Suprapubic skin (tissue), 4 donors: ENCODE measurements around the gene HMG20A. TPM values are rescaled to one million over a fixed set of nuclear protein-coding genes. Genes with fewer than 3 reads are reported as not detected.

Experiments
- DNase-seq, 2 donors: peaks; one replicate each; pipeline ENCODE4 v3.0.0-alpha.2; 2019; ENCODE audit warnings: low spot score in 2 of 2
- H3K27ac ChIP-seq: fragments of 200-600 bp; sonication (generic); one replicate; pipeline ENCODE4 v1.5.1; 2019
- H3K27me3 ChIP-seq: fragments of 200-600 bp; sonication (generic); one replicate; pipeline ENCODE4 v1.5.1; 2019
- H3K36me3 ChIP-seq: fragments of 200-600 bp; sonication (generic); one replicate; pipeline ENCODE4 v1.5.1; 2019
- H3K4me1 ChIP-seq: fragments of 200-600 bp; sonication (generic); one replicate; pipeline ENCODE4 v1.5.1; 2019
- H3K4me3 ChIP-seq: fragments of 200-600 bp; sonication (generic); one replicate; pipeline ENCODE4 v1.5.1; 2019; ENCODE audit warnings: mild to moderate bottlenecking
- H3K9me3 ChIP-seq: fragments of 200-600 bp; sonication (generic); one replicate; pipeline ENCODE4 v1.5.1; 2019
- EP300 ChIP-seq: sonication (generic); formaldehyde crosslinking; IDR thresholded peaks from one replicate; pipeline ENCODE4 v1.6.1; 2017; ENCODE audit warnings: antibody characterized with exemption
- POLR2A ChIP-seq, 2 donors: fragments of 450-650 bp; IDR thresholded peaks; one replicate each; pipeline ENCODE4 v1.6.1; 2017; ENCODE audit warnings: antibody characterized with exemption in 2 of 2, mild to moderate bottlenecking in 2 of 2, moderate library complexity in 2 of 2
- POLR2AphosphoS5 ChIP-seq, 3 donors: sonication (generic); formaldehyde crosslinking; IDR thresholded peaks; one replicate each; pipeline ENCODE4 v1.6.1; 2017; ENCODE audit warnings: antibody characterized with exemption in 3 of 3
- WGBS: methylation state at CpG from one replicate; pipeline ENCODE4 v1.1.5; 2018; 5-methylcytosine and 5-hydroxymethylcytosine counted together
- total RNA-seq, 4 donors: library from RNA; depleted of rRNA; stranded (reverse); fragments of >200 nt; gene quantifications; one replicate each; pipeline ENCODE4 v1.1.0, GENCODE V29; 2016
- TF ChIP-seq, protein P1 (sequence below), 2 donors: fragments of 200-600 bp in 1 of 2; fragments of 450-650 bp in 1 of 2; sonication (generic) in 1 of 2; IDR thresholded peaks; one replicate each; pipeline ENCODE4 v1.5.1; 2016 to 2019; ENCODE audit warnings: antibody characterized with exemption in 2 of 2, mild to moderate bottlenecking in 1 of 2, moderate library complexity in 1 of 2

Gene HMG20A
- total RNA-seq, 4 donors from 2014 or later: 21.3 to 35.6 (median 23.5) TPM

DNA sequence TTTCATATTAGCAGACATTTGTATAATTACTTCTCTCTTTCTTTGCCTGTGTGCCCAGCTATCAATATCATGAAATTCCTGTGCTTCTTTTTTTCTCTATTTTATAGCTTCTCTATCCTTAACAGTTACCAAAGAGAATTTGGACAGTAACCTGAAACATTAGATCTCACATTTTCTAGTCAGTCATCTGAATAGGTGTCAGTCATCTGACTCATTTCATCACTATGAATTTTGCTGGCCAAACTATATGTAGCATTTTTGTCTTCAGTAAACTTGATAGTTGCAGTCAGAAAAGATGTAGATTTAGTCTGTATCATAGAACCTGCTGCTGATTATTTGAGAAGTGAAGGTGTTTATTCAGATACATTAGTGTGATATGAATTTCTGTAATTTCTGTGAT is 52.6 kb downstream of the HMG20A start:
- Histone ChIP-seq H3K36me3 (peaks cover 50% of the 10 kb centered on the region), H3K4me1 (no peaks in the 10 kb centered on the region), H3K27ac (no peak overlapping the region), H3K4me3 (no peak overlapping the region), H3K9me3 (no peaks in the 10 kb centered on the region), H3K27me3 (no peaks in the 10 kb centered on the region)
- DNase-seq: no peak
- TF ChIP-seq POLR2A (IDR thresholded peaks at IDR 0.05): no peak
- TF ChIP-seq EP300: no peak
- TF ChIP-seq, protein P1, sequence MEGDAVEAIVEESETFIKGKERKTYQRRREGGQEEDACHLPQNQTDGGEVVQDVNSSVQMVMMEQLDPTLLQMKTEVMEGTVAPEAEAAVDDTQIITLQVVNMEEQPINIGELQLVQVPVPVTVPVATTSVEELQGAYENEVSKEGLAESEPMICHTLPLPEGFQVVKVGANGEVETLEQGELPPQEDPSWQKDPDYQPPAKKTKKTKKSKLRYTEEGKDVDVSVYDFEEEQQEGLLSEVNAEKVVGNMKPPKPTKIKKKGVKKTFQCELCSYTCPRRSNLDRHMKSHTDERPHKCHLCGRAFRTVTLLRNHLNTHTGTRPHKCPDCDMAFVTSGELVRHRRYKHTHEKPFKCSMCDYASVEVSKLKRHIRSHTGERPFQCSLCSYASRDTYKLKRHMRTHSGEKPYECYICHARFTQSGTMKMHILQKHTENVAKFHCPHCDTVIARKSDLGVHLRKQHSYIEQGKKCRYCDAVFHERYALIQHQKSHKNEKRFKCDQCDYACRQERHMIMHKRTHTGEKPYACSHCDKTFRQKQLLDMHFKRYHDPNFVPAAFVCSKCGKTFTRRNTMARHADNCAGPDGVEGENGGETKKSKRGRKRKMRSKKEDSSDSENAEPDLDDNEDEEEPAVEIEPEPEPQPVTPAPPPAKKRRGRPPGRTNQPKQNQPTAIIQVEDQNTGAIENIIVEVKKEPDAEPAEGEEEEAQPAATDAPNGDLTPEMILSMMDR (IDR thresholded peaks at IDR 0.05): no peak

DNA sequence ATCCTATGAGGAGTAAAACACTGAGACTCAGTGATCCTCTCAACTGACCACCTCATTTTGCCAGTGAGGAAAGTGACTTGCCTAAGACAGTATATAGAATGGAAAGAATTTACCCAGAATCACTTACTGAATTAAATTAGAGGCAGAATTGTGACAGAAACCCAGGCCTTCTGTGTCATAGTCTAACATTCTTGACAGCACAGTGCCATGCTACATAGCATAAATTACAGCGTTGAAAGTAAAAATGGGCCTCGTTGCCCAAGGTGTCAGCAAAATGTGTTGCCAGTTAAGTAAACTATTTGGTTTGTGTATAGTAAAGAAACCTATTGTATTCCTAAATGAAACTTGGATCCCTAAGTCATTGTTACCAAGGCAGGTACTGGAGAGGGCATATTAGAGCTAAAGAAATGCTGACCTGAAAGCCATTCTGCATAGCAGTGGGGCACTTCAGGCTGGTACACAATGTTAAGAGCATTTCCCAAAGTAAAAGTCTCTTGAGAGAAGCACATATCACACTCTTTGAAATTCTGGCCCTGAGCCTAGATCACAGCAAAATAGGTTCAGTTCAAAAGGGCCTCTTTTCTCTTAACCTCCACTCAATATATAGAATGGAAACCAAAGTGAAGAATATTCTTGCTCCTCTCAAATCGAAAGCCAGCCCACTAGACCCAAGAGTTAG is 53.8 kb downstream of the HMG20A start:
- Histone ChIP-seq H3K9me3 (no peaks in the 10 kb centered on the region), H3K27me3 (no peaks in the 10 kb centered on the region), H3K4me1 (no peaks in the 10 kb centered on the region), H3K4me3 (no peak overlapping the region), H3K36me3 (peaks cover 54% of the 10 kb centered on the region), H3K27ac (no peak overlapping the region)
- WGBS: 75% methylated on average over 3 of the region's 3 CpGs
- no peak for DNase-seq
- no peak for TF ChIP-seq POLR2A (IDR thresholded peaks at IDR 0.05)
- no peak for TF ChIP-seq POLR2AphosphoS5 (IDR thresholded peaks at IDR 0.05)
- TF ChIP-seq EP300: no peak
- TF ChIP-seq, protein P1 (IDR thresholded peaks at IDR 0.05): no peak

DNA sequence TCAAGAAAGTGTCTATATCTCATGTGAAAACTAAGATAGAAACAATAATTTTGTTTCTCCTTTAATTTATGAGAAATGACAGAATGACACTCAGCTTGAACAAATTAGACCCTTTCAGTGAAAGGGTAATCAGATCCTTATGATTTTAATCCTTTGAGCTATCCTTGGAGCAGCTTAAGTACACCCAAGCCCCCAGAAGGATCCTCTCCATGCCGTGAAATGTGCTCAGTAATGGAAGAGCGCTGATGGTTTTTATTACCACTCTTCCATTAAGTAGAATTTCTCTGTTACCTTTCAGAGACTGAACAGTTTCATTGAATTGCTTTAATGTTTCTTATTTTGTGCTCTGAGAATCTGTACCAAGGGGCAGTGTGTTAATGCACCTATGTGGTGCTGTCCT is 54.3 kb downstream of the HMG20A start:
- H3K27ac ChIP-seq: no peak overlapping the region
- no peak for DNase-seq
- TF ChIP-seq, protein P1 (IDR thresholded peaks at IDR 0.05): no peak
- no peak for TF ChIP-seq POLR2AphosphoS5 (IDR thresholded peaks at IDR 0.05)
- no peak for TF ChIP-seq EP300

DNA sequence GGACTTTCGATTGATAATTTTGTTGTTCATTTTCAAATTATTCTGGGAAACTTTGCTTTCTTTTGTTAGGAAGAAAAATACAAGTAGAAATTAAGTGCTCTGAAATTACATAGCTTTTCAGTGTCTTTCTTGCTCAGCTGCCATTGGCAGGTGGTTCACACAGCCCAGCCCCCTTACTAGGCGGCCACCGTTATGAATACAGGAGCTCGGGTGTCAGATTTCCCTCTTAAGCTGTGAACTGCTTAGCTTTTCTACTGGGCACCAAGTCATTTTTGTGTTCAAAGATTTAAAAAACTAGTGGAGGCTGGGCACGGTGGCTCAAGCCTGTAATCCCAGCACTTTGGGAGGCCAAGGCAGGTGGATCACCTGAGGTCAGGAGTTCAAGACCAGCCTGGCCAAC is 55.2 kb downstream of the HMG20A start:
- TF ChIP-seq, protein P1 (IDR thresholded peaks at IDR 0.05): no peak
- TF ChIP-seq EP300 (no peak), POLR2AphosphoS5 (IDR thresholded peaks at IDR 0.05) (no peak), POLR2A (IDR thresholded peaks at IDR 0.05) (no peak)
- Histone ChIP-seq H3K4me1 (no peaks in the 10 kb centered on the region), H3K36me3 (peaks cover 56% of the 10 kb centered on the region), H3K27ac (no peak overlapping the region), H3K9me3 (no peaks in the 10 kb centered on the region), H3K4me3 (no peak overlapping the region), H3K27me3 (no peaks in the 10 kb centered on the region)
- 87% methylated on average over 5 of the region's 5 CpGs for WGBS
- no peak for DNase-seq

More for the DNA sequence above, 54.3 kb downstream of the HMG20A start:
- Histone ChIP-seq H3K9me3 (no peaks in the 10 kb centered on the region), H3K4me3 (no peak overlapping the region), H3K27me3 (no peaks in the 10 kb centered on the region), H3K36me3 (peaks cover 54% of the 10 kb centered on the region), H3K4me1 (no peaks in the 10 kb centered on the region)
- 91% methylated on average over 2 of the region's 2 CpGs for WGBS

DNA sequence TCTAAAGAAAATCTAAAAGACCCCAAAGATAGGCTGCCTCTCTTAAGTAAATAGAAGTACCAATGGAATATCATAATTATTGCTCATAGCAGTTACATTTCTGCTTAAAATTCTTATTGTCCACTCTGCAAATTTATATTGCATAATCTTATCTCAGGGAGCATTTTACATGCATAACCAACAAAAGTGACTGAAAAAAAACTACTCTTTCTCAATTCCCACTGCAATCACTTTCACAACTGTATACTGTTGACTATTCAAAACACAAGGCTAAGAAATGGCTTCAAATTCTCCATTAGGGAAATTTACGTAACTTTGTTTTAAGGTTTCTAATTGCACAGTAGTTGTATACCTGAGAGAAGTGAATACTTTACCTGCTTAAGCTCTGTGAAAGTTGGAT is 56.3 kb downstream of the HMG20A start:
- Histone ChIP-seq H3K27me3 (no peaks in the 10 kb centered on the region), H3K36me3 (peaks cover 49% of the 10 kb centered on the region), H3K27ac (no peak overlapping the region), H3K4me3 (no peak overlapping the region), H3K4me1 (peaks cover 5% of the 10 kb centered on the region), H3K9me3 (no peaks in the 10 kb centered on the region)
- TF ChIP-seq EP300 (no peak), POLR2A (IDR thresholded peaks at IDR 0.05) (no peak), POLR2AphosphoS5 (IDR thresholded peaks at IDR 0.05) (no peak)
- TF ChIP-seq, protein P1 (IDR thresholded peaks at IDR 0.05): no peak
- WGBS: 97% methylated on average over 1 of the region's 1 CpG
- no peak for DNase-seq
